KMS-11 (cell line): ENCODE measurements around the gene LRRC4C.

Experiments
- H2AFZ ChIP-seq: fragments of 200-600 bp; sonication (generic); 2 replicates; pipeline ENCODE4 v1.6.1; 2016; ENCODE audit warnings: antibody characterized with exemption, mixed run types, low read depth
- H3K27ac ChIP-seq: fragments of 200-600 bp; sonication (generic); 2 replicates; pipeline ENCODE4 v1.6.1; 2016; ENCODE audit warnings: mild to moderate bottlenecking, mixed run types
- H3K27me3 ChIP-seq: fragments of 200-600 bp; sonication (generic); 2 replicates; pipeline ENCODE4 v1.6.1; 2017; ENCODE audit warnings: mild to moderate bottlenecking, low read depth, mixed run types, moderate library complexity; ENCODE audit not compliant: insufficient read depth
- H3K36me3 ChIP-seq: fragments of 200-600 bp; sonication (generic); 2 replicates; pipeline ENCODE4 v1.6.1; 2017; ENCODE audit warnings: mild to moderate bottlenecking, mixed run types; ENCODE audit not compliant: insufficient read depth
- H3K4me1 ChIP-seq: fragments of 200-600 bp; sonication (generic); 2 replicates; pipeline ENCODE4 v1.6.1; 2016; ENCODE audit warnings: mild to moderate bottlenecking, low read depth, mixed run types; ENCODE audit not compliant: poor library complexity, severe bottlenecking
- H3K4me2 ChIP-seq: fragments of 200-600 bp; sonication (generic); 2 replicates; pipeline ENCODE4 v1.7.0; 2016; ENCODE audit warnings: mild to moderate bottlenecking, mixed run types
- H3K4me3 ChIP-seq: fragments of 200-600 bp; sonication (generic); IDR thresholded peaks from 2 replicates; pipeline ENCODE4 v1.6.1; 2017; ENCODE audit warnings: low read depth, low read length, mixed read lengths; ENCODE audit not compliant: insufficient read depth
- H3K79me2 ChIP-seq: fragments of 200-600 bp; sonication (generic); 2 replicates; pipeline ENCODE4 v1.6.1; 2016; ENCODE audit warnings: low read depth, mixed run types; ENCODE audit not compliant: insufficient read depth
- H3K9ac ChIP-seq: fragments of 200-600 bp; sonication (generic); 2 replicates; pipeline ENCODE4 v1.6.1; 2016; ENCODE audit warnings: mild to moderate bottlenecking, mixed run types
- H4K20me1 ChIP-seq: fragments of 200-600 bp; sonication (generic); 2 replicates; pipeline ENCODE4 v1.6.1; 2016; ENCODE audit warnings: mild to moderate bottlenecking, mixed run types; ENCODE audit not compliant: insufficient read depth
- CTCF ChIP-seq: fragments of 200-600 bp; sonication (generic); conservative IDR thresholded peaks from 2 replicates; pipeline ENCODE4 v1.6.1; 2017; ENCODE audit warnings: low read depth, mild to moderate bottlenecking, antibody characterized with exemption, low read length, moderate library complexity, mixed read lengths

The LRRC4C gene

GRCh38 chr11:40255457-40255856 is 1204.0 kb downstream of the LRRC4C start:
- Histone ChIP-seq H3K27me3 (no peaks in the 10 kb centered on the region), H2AFZ (no peak overlapping the region), H3K27ac (no peak overlapping the region), H3K36me3 (no peaks in the 10 kb centered on the region), H3K9ac (no peak overlapping the region), H3K79me2 (no peaks in the 10 kb centered on the region), H3K4me2 (no peak overlapping the region), H3K4me1 (peaks cover 12% of the 10 kb centered on the region), H3K4me3 (no peak overlapping the region), H4K20me1 (no peaks in the 10 kb centered on the region)
- no peak for TF ChIP-seq CTCF

- no peaks in the 10 kb centered on the region for H3K79me2 ChIP-seq
- peaks cover 12% of the 10 kb centered on the region for H3K4me1 ChIP-seq
- H3K9ac ChIP-seq = no peak overlapping the region
- H3K27ac ChIP-seq = no peak overlapping the region
- H4K20me1 ChIP-seq = no peaks in the 10 kb centered on the region
- H2AFZ ChIP-seq = no peak overlapping the region
- no peaks in the 10 kb centered on the region for H3K27me3 ChIP-seq
- no peak for TF ChIP-seq CTCF
- no peak overlapping the region for H3K4me2 ChIP-seq
- no peaks in the 10 kb centered on the region for H3K36me3 ChIP-seq
- no peak overlapping the region for H3K4me3 ChIP-seq
Measured at GRCh38 chr11:40253166-40253565, 1206.3 kb downstream of the LRRC4C start.

GRCh38 chr11:40252236-40252635 is 1207.2 kb downstream of the LRRC4C start:
- H3K36me3 ChIP-seq = no peaks in the 10 kb centered on the region
- H3K4me3 ChIP-seq = no peak overlapping the region
- no peak overlapping the region for H3K9ac ChIP-seq
- no peaks in the 10 kb centered on the region for H3K79me2 ChIP-seq
- TF ChIP-seq CTCF = no peak
- peaks cover 12% of the 10 kb centered on the region for H3K4me1 ChIP-seq
- H4K20me1 ChIP-seq = no peaks in the 10 kb centered on the region
- H3K27me3 ChIP-seq = no peaks in the 10 kb centered on the region
- H3K4me2 ChIP-seq = peak overlapping the region; percentile 6; the same call in 1 of the 2 replicates
- H2AFZ ChIP-seq = no peak overlapping the region
- no peak overlapping the region for H3K27ac ChIP-seq

GRCh38 chr11:40246983-40247382 is 1212.5 kb downstream of the LRRC4C start:
- Histone ChIP-seq H3K4me3 (no peak overlapping the region), H3K36me3 (no peaks in the 10 kb centered on the region), H2AFZ (no peak overlapping the region), H4K20me1 (no peaks in the 10 kb centered on the region), H3K27me3 (no peaks in the 10 kb centered on the region), H3K4me1 (peaks cover 13% of the 10 kb centered on the region), H3K4me2 (no peak overlapping the region), H3K79me2 (no peaks in the 10 kb centered on the region), H3K27ac (no peak overlapping the region), H3K9ac (no peak overlapping the region)
- TF ChIP-seq CTCF = no peak
